MM.1S (cell line): ENCODE measurements around the gene PCLO.

Source experiments
- EZH2phosphoT487 ChIP-seq: fragments of 300-600 bp; sonication (generic); IDR thresholded peaks from 2 replicates; pipeline ENCODE4 v1.6.1; 2018; ENCODE audit warnings: antibody characterized with exemption, low read length
- TF ChIP-seq, protein P1 (sequence below): fragments of 300-600 bp; sonication (generic); IDR thresholded peaks from 2 replicates; pipeline ENCODE4 v1.5.1; 2016; ENCODE audit warnings: antibody characterized with exemption, low read length, mixed read lengths

DNA sequence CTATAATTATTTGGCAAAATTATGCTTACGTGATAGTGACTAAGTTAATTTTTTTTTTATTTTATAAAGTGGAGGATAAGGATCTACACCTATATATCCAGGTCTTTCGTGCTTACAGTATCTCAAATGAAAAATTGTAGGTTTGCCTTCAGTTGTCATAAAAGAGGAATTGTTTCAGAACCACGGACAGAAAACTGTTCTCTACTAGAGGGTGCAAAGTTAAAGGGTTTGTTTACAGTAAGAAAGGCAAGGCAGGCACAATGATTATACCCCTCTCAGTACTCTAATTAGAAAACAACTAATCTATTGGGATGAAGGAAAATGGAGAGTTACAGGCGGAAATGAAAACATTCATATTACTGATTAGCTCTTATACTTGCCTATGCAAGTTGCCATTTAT lies 1.5 kb downstream of the PCLO start:
- TF ChIP-seq, protein P1, sequence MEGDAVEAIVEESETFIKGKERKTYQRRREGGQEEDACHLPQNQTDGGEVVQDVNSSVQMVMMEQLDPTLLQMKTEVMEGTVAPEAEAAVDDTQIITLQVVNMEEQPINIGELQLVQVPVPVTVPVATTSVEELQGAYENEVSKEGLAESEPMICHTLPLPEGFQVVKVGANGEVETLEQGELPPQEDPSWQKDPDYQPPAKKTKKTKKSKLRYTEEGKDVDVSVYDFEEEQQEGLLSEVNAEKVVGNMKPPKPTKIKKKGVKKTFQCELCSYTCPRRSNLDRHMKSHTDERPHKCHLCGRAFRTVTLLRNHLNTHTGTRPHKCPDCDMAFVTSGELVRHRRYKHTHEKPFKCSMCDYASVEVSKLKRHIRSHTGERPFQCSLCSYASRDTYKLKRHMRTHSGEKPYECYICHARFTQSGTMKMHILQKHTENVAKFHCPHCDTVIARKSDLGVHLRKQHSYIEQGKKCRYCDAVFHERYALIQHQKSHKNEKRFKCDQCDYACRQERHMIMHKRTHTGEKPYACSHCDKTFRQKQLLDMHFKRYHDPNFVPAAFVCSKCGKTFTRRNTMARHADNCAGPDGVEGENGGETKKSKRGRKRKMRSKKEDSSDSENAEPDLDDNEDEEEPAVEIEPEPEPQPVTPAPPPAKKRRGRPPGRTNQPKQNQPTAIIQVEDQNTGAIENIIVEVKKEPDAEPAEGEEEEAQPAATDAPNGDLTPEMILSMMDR, result no peak
- no peak for TF ChIP-seq EZH2phosphoT487
